H1 (cell line): Measurements from ENCODE around the gene CYSRT1.

Experiments
- CREB1 ChIP-seq: IDR thresholded peaks from 2 replicates; pipeline ENCODE4 v1.6.1; 2012; ENCODE audit warnings: inconsistent platforms
- EP300 ChIP-seq, 2 experiments: IDR thresholded peaks; 1 replicate in 1 of 2; 2 replicates in 1 of 2; pipeline ENCODE4 v1.6.1; 2011 to 2012; ENCODE audit warnings: low read depth in 2 of 2, low read length in 2 of 2, mild to moderate bottlenecking in 2 of 2, borderline replicate concordance in 1 of 2, inconsistent platforms in 1 of 2, moderate library complexity in 1 of 2
- EZH2 ChIP-seq: fragments of 200-600 bp; sonication (generic); IDR thresholded peaks from 2 replicates; pipeline ENCODE4 v1.7.1; 2012; ENCODE audit warnings: low read depth, mild to moderate bottlenecking, moderate library complexity, low read length, inconsistent platforms; ENCODE audit not compliant: severe bottlenecking
- JUND ChIP-seq: IDR thresholded peaks from 2 replicates; pipeline ENCODE4 v1.6.1; 2011; ENCODE audit warnings: mild to moderate bottlenecking, improper control_type of control experiment, low read length
- POLR2A ChIP-seq, 2 experiments: IDR thresholded peaks; 1 replicate in 1 of 2; 2 replicates in 1 of 2; pipeline ENCODE4 v1.6.1; 2011; ENCODE audit warnings: low read depth in 2 of 2, low read length in 2 of 2, mild to moderate bottlenecking in 2 of 2; ENCODE audit errors: control extremely low read depth in 1 of 2
- POLR2AphosphoS5 ChIP-seq: IDR thresholded peaks from 2 replicates; pipeline ENCODE4 v1.6.1; 2011; ENCODE audit warnings: low read depth, low read length
- POU5F1 ChIP-seq: IDR thresholded peaks from 2 replicates; pipeline ENCODE4 v1.6.1; 2011; ENCODE audit warnings: low read depth, mild to moderate bottlenecking, low read length, moderate library complexity
- RNF2 ChIP-seq: fragments of 200-900, 300-1000 bp; sonication (generic); IDR thresholded peaks from 2 replicates; pipeline ENCODE4 v1.7.1; 2016; ENCODE audit warnings: borderline replicate concordance, low read depth, mild to moderate bottlenecking, antibody characterized with exemption, low read length; ENCODE audit not compliant: poor library complexity, severe bottlenecking; ENCODE audit errors: missing control alignments
- TAF1 ChIP-seq: IDR thresholded peaks from 2 replicates; pipeline ENCODE4 v1.6.1; 2011; ENCODE audit warnings: mild to moderate bottlenecking, low read depth, low read length
- YY1 ChIP-seq: IDR thresholded peaks from 2 replicates; pipeline ENCODE4 v1.6.1; 2011; ENCODE audit warnings: low read depth, mild to moderate bottlenecking, low read length
- TF ChIP-seq, protein P1 (sequence below), 3 experiments: IDR thresholded peaks; 1 replicate in 2 of 3; 2 replicates in 1 of 3; pipeline versions ENCODE4 v1.5.1 to v1.6.1; 2011; ENCODE audit warnings: low read length in 3 of 3, mild to moderate bottlenecking in 3 of 3, inconsistent platforms in 2 of 3, low read depth in 1 of 3, moderate library complexity in 1 of 3; ENCODE audit not compliant: insufficient read depth in 1 of 3; ENCODE audit errors: control extremely low read depth in 1 of 3
- TF ChIP-seq, protein P2 (sequence below): IDR thresholded peaks from 2 replicates; pipeline ENCODE4 v1.6.1; 2011; ENCODE audit warnings: low read length, improper control_type of control experiment
- TF ChIP-seq, protein P3 (sequence below): IDR thresholded peaks from 2 replicates; pipeline ENCODE4 v1.6.1; 2012; ENCODE audit warnings: inconsistent platforms
- TF ChIP-seq, protein P4 (sequence below): IDR thresholded peaks from 2 replicates; pipeline ENCODE4 v1.6.1; 2011; ENCODE audit warnings: low read depth, mild to moderate bottlenecking, low read length; ENCODE audit not compliant: insufficient read depth

DNA sequence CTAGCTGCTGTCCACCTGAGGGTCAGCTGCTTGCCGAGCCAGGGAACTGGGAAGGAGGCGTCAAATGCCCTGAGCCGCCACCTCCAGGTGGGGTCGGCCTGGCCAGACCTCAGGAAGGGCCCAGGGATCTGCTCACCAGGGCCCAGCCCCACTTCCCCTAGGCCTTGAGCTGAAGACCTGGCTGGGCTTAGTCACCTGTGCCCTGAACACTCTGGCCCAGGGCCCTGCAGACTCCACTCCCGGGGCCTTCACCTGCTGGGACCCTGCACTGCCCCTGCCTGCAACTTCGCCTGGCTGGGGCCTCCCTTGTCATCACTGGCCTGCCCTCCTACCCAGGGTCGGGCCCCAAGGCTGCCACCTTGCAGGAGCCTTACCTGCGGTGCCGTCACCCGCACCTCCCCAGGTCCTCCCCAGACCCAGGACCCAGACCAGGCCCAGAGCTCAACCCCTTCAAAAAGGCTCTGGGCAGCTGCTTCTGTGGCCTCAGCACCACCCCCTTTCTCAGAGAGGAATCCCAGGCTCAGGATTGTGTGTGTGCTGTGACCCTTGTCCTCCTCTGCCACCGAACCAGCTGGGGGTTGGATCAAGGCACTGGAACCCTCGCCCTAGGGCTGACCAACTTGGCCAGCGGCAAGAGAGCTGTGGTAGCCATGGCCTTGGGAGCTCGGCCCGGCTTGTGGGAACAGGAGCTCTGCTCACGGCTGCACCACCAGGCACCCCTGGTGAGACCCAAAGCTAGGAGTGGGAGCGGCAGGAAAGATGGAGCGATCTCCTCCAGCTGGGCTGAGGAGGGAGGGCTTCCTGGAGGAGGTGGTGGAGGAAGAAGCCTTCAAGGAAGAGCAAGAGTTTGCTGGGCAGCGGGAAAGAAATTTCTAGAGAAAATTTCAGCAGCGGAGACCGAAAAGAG lies 29.0 kb downstream of the CYSRT1 start:
- TF ChIP-seq TAF1 (no peak), EP300 (IDR thresholded peaks at IDR 0.05; ENCODE audit: borderline replicate concordance in 1 of 2, low read depth in 2 of 2, low read length in 2 of 2) (no peak), JUND (no peak), RNF2 (no peak), POLR2A (IDR thresholded peaks at IDR 0.05; ENCODE audit: control extremely low read depth in 1 of 2, low read depth in 2 of 2, low read length in 2 of 2) (no peak), POLR2AphosphoS5 (no peak), POU5F1 (no peak), YY1 (no peak), EZH2 (no peak), CREB1 (no peak)
- TF ChIP-seq, protein P1, sequence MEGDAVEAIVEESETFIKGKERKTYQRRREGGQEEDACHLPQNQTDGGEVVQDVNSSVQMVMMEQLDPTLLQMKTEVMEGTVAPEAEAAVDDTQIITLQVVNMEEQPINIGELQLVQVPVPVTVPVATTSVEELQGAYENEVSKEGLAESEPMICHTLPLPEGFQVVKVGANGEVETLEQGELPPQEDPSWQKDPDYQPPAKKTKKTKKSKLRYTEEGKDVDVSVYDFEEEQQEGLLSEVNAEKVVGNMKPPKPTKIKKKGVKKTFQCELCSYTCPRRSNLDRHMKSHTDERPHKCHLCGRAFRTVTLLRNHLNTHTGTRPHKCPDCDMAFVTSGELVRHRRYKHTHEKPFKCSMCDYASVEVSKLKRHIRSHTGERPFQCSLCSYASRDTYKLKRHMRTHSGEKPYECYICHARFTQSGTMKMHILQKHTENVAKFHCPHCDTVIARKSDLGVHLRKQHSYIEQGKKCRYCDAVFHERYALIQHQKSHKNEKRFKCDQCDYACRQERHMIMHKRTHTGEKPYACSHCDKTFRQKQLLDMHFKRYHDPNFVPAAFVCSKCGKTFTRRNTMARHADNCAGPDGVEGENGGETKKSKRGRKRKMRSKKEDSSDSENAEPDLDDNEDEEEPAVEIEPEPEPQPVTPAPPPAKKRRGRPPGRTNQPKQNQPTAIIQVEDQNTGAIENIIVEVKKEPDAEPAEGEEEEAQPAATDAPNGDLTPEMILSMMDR (IDR thresholded peaks at IDR 0.05; ENCODE audit: control extremely low read depth in 1 of 3, insufficient read depth in 1 of 3, low read depth in 1 of 3, low read length in 3 of 3) = no peak
- TF ChIP-seq, protein P2, sequence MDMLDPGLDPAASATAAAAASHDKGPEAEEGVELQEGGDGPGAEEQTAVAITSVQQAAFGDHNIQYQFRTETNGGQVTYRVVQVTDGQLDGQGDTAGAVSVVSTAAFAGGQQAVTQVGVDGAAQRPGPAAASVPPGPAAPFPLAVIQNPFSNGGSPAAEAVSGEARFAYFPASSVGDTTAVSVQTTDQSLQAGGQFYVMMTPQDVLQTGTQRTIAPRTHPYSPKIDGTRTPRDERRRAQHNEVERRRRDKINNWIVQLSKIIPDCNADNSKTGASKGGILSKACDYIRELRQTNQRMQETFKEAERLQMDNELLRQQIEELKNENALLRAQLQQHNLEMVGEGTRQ = no peak
- TF ChIP-seq, protein P3, sequence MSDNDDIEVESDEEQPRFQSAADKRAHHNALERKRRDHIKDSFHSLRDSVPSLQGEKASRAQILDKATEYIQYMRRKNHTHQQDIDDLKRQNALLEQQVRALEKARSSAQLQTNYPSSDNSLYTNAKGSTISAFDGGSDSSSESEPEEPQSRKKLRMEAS = 0 out of 2 replicates have a peak, but pooled peaks have one; percentile 12
- TF ChIP-seq, protein P4, sequence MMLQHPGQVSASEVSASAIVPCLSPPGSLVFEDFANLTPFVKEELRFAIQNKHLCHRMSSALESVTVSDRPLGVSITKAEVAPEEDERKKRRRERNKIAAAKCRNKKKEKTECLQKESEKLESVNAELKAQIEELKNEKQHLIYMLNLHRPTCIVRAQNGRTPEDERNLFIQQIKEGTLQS = no peak
